HuH-7.5 (cell line): Measurements from ENCODE around the gene AKNA.

ENCODE experiments used
- DNase-seq: peaks from one replicate; pipeline ENCODE4 v3.0.0; 2011; ENCODE audit warnings: low spot score

AKNA gene

GRCh38 chr9:114284316-114285060 lies 103.3 kb downstream of the AKNA start:
- no peak for DNase-seq
